H1 (cell line): ENCODE results near the gene CFAP206. TPM values are rescaled to one million over a fixed set of nuclear protein-coding genes. Genes with fewer than 3 reads are reported as not detected.

ENCODE experiments used
- CTCF ChIA-PET: fragments of 300-600 bp; sonication (Branson Sonifier 250); formaldehyde crosslinking; loops from one replicate; lab custom pipeline; 2021; ENCODE audit not compliant: partially characterized antibody; lab: Charles Lee
- POLR2A ChIA-PET: fragments of 300-600 bp; sonication (Branson Sonifier 250); formaldehyde crosslinking; loops from one replicate; lab custom pipeline; 2021; ENCODE audit warnings: inconsistent platforms; ENCODE audit not compliant: partially characterized antibody; lab: Charles Lee
- DNase-seq, 2 experiments: peaks; one replicate each; pipeline versions ENCODE4 v3.0.0 to v3.0.0-alpha.2; 2010 to 2022; ENCODE audit warnings: low spot score in 2 of 2, low read depth in 1 of 2, mixed read lengths in 1 of 2
- FAIRE-seq: peaks from 2 replicates; lab custom pipeline; 2011; peaks lifted over from hg19 to GRCh38; lab: Jason Lieb, UNC
- H2AFZ ChIP-seq: 2 replicates; pipeline ENCODE4 v1.8.1; 2012; ENCODE audit warnings: low read length, inconsistent platforms
- H2AK5ac ChIP-seq: 2 replicates; pipeline ENCODE4 v1.6.1; 2013; ENCODE audit warnings: low read depth, low read length
- H2BK120ac ChIP-seq: replicated peaks from 2 replicates; pipeline ENCODE3; 2013; ENCODE audit warnings: low read depth, low read length, inconsistent platforms
- H2BK12ac ChIP-seq: 2 replicates; pipeline ENCODE4 v1.6.1; 2013; ENCODE audit warnings: low read depth, low read length
- H2BK15ac ChIP-seq: 2 replicates; pipeline ENCODE4 v1.6.1; 2013; ENCODE audit warnings: low read length
- H2BK20ac ChIP-seq: 2 replicates; pipeline ENCODE4 v1.6.1; 2013; ENCODE audit warnings: low read length
- H2BK5ac ChIP-seq: 2 replicates; pipeline ENCODE4 v1.6.1; 2013; ENCODE audit warnings: low read depth, low read length
- H3K14ac ChIP-seq: 2 replicates; pipeline ENCODE4 v1.6.1; 2013; ENCODE audit warnings: inconsistent platforms; ENCODE audit not compliant: insufficient read length
- H3K18ac ChIP-seq: 2 replicates; pipeline ENCODE4 v1.6.1; 2013; ENCODE audit warnings: low read length; ENCODE audit errors: extremely low read depth
- H3K23ac ChIP-seq: 2 replicates; pipeline ENCODE4 v1.6.1; 2013; ENCODE audit warnings: inconsistent platforms; ENCODE audit not compliant: insufficient read length
- H3K23me2 ChIP-seq: 2 replicates; pipeline ENCODE4 v1.6.1; 2013; ENCODE audit warnings: low read depth, low read length
- H3K27ac ChIP-seq: 2 replicates; pipeline ENCODE4 v1.6.1; 2011; ENCODE audit warnings: low read depth, low read length, inconsistent platforms
- H3K27me3 ChIP-seq, 4 experiments: replicated peaks in 1 of 4; 1 replicate in 1 of 4; 2 replicates in 3 of 4; pipeline versions ENCODE4 v1.6.1 to v1.8.1; 2011 to 2013; ENCODE audit warnings: low read length in 3 of 4, mild to moderate bottlenecking in 3 of 4, inconsistent platforms in 2 of 4, mixed read lengths in 2 of 4, moderate library complexity in 1 of 4; ENCODE audit not compliant: control insufficient read depth in 3 of 4, insufficient read depth in 3 of 4; ENCODE audit errors: extremely low read depth in 1 of 4
- H3K36me3 ChIP-seq, 4 experiments: 2 replicates each; pipeline versions ENCODE4 v1.6.1 to v1.8.1; 2011 to 2013; ENCODE audit warnings: mild to moderate bottlenecking in 4 of 4, low read length in 3 of 4, moderate library complexity in 2 of 4, control low read depth in 1 of 4, inconsistent platforms in 1 of 4; ENCODE audit not compliant: insufficient read depth in 4 of 4, control insufficient read depth in 2 of 4
- H3K4ac ChIP-seq: replicated peaks from 2 replicates; pipeline ENCODE3; 2013; ENCODE audit warnings: low read length, low read depth, mixed read lengths, inconsistent platforms; ENCODE audit not compliant: insufficient read length
- H3K4me1 ChIP-seq, 4 experiments: replicated peaks in 1 of 4; 1 replicate in 1 of 4; 2 replicates in 3 of 4; pipeline versions ENCODE4 v1.6.1 to v1.8.1; 2011 to 2013; ENCODE audit warnings: low read length in 3 of 4, inconsistent platforms in 2 of 4, mixed read lengths in 1 of 4; ENCODE audit not compliant: insufficient read depth in 4 of 4, control insufficient read depth in 3 of 4
- H3K4me2 ChIP-seq, 2 experiments: 2 replicates each; pipeline versions ENCODE4 v1.6.1 to v1.8.1; 2011 to 2013; ENCODE audit warnings: low read depth in 2 of 2, low read length in 2 of 2, control low read depth in 1 of 2, inconsistent platforms in 1 of 2, mild to moderate bottlenecking in 1 of 2; ENCODE audit not compliant: insufficient read depth in 1 of 2
- H3K4me3 ChIP-seq, 4 experiments: fragments of 200-600, 300-600 bp in 1 of 4; sonication (generic), shearing (Covaris generic), sonication (Bioruptor Twin) in 1 of 4; 2 replicates each; pipeline versions ENCODE4 v1.5.1 to v1.8.1; 2011 to 2016; ENCODE audit warnings: low read length in 4 of 4, low read depth in 3 of 4, control low read depth in 2 of 4, inconsistent platforms in 2 of 4, mild to moderate bottlenecking in 2 of 4, mixed read lengths in 1 of 4, moderate library complexity in 1 of 4; ENCODE audit not compliant: insufficient read depth in 2 of 4; ENCODE audit errors: extremely low read depth in 1 of 4
- H3K56ac ChIP-seq: replicated peaks from 2 replicates; pipeline ENCODE3; 2013; ENCODE audit warnings: low read depth, mild to moderate bottlenecking, mixed read lengths, low read length, inconsistent platforms; ENCODE audit not compliant: insufficient read length
- H3K79me1 ChIP-seq: 2 replicates; pipeline ENCODE4 v1.6.1; 2013; ENCODE audit warnings: low read depth, low read length, control low read depth
- H3K79me2 ChIP-seq, 2 experiments: 2 replicates each; pipeline versions ENCODE4 v1.6.1 to v1.8.1; 2012 to 2013; ENCODE audit warnings: low read length in 2 of 2, mild to moderate bottlenecking in 2 of 2, inconsistent platforms in 1 of 2; ENCODE audit not compliant: insufficient read depth in 2 of 2, control insufficient read depth in 1 of 2
- H3K9ac ChIP-seq, 4 experiments: replicated peaks in 1 of 4; 1 replicate in 1 of 4; 2 replicates in 3 of 4; pipeline versions ENCODE4 v1.6.1 to v1.8.1; 2011 to 2013; ENCODE audit warnings: low read depth in 3 of 4, low read length in 3 of 4, control low read depth in 2 of 4, mild to moderate bottlenecking in 2 of 4, moderate library complexity in 2 of 4, inconsistent platforms in 1 of 4; ENCODE audit errors: extremely low read depth in 1 of 4
- H3K9me3 ChIP-seq, 2 experiments: 2 replicates each; pipeline versions ENCODE4 v1.6.1 to v1.8.1; 2012 to 2013; ENCODE audit warnings: mild to moderate bottlenecking in 2 of 2, moderate library complexity in 2 of 2, control low read depth in 1 of 2, inconsistent platforms in 1 of 2, low read depth in 1 of 2, low read length in 1 of 2, mixed read lengths in 1 of 2; ENCODE audit not compliant: insufficient read depth in 2 of 2
- H4K20me1 ChIP-seq, 2 experiments: replicated peaks in 1 of 2; 2 replicates each; pipeline versions ENCODE3 to v1.8.1; 2011 to 2013; ENCODE audit warnings: inconsistent platforms in 2 of 2, low read length in 2 of 2, mild to moderate bottlenecking in 1 of 2; ENCODE audit not compliant: insufficient read depth in 2 of 2, control insufficient read depth in 1 of 2
- H4K5ac ChIP-seq: 2 replicates; pipeline ENCODE4 v1.6.1; 2013; ENCODE audit warnings: low read length, low read depth, mixed read lengths, inconsistent platforms; ENCODE audit not compliant: insufficient read length
- H4K8ac ChIP-seq: 2 replicates; pipeline ENCODE4 v1.8.0; 2013; ENCODE audit warnings: mild to moderate bottlenecking, moderate library complexity, low read length, inconsistent platforms; ENCODE audit not compliant: insufficient read depth; ENCODE audit errors: extremely low read depth
- H4K91ac ChIP-seq: replicated peaks from 2 replicates; pipeline ENCODE3; 2013; ENCODE audit warnings: low read length, mixed read lengths, inconsistent platforms; ENCODE audit not compliant: insufficient read length
- CBX5 ChIP-seq: fragments of 300-800, 300-1000 bp; sonication (generic); IDR thresholded peaks from 2 replicates; pipeline ENCODE4 v1.7.1; 2016; ENCODE audit warnings: antibody characterized with exemption, low read length, low read depth
- WGBS, 2 experiments: shearing (Covaris generic) in 1 of 2; methylation state at CpG; one replicate each; pipeline versions ENCODE4 v1.1.6 to v1.1.7; 2013 to 2015; ENCODE audit warnings: low lambda C conversion rate in 2 of 2, mixed read lengths in 2 of 2, inconsistent platforms in 1 of 2, low coverage in 1 of 2, missing lambda C conversion rate in 1 of 2; ENCODE audit not compliant: insufficient replicate concordance in 2 of 2, insufficient coverage in 1 of 2, insufficient read length in 1 of 2; ENCODE audit errors: extremely low coverage in 1 of 2, missing lambda C conversion rate in 1 of 2; 5-methylcytosine and 5-hydroxymethylcytosine counted together
- polyA plus RNA-seq, 7 experiments: library from polyadenylated mRNA; depleted of rRNA in 3 of 7; stranded (reverse) in 5 of 7; unstranded in 2 of 7; fragments of >200 nt in 5 of 7; fragments of 200-250 nt in 2 of 7; gene quantifications; 1 replicate in 5 of 7; 2 replicates in 1 of 7; 4 replicates in 1 of 7; pipeline versions ENCODE4 v1.2.1 to v1.2.3, GENCODE V29; 2011 to 2013; ENCODE audit warnings: missing spikeins in 2 of 7, mixed read lengths in 2 of 7
- total RNA-seq: library from RNA; stranded (reverse); fragmentation: NEBNext Ultra II Directional; extraction: Animal tissue kit (Norgen Biotek cat#: 25700); gene quantifications from 2 replicates; pipeline ENCODE4 v1.2.1, GENCODE V29; 2021

CFAP206 gene
- total and polyA plus RNA-seq, 2 of the 8 experiments (the other 6 are each of a cell fraction or from before 2014, with no cell fraction given): not detected

GRCh38 chr6:87364602-87365252 lies 43.0 kb upstream of the CFAP206 start:
- no peak overlapping the region for H3K4me3 ChIP-seq
- no peak for DNase-seq
- no peaks in the 10 kb centered on the region for H3K4me1 ChIP-seq
- no peak overlapping the region for H2AK5ac ChIP-seq
- H3K9me3 ChIP-seq: peaks cover 19 to 22% of the 10 kb centered on the region in 2 experiments; a peak in 3 of 4 replicates
- no peak overlapping the region for H2BK20ac ChIP-seq
- no peak overlapping the region for H3K27ac ChIP-seq
- no peak overlapping the region for H4K91ac ChIP-seq
- no peak overlapping the region for H2BK5ac ChIP-seq
- H3K79me2 ChIP-seq: no peaks in the 10 kb centered on the region
- no peak overlapping the region for H3K4me2 ChIP-seq
- no peak for FAIRE-seq
- no peak overlapping the region for H4K5ac ChIP-seq
- no peaks in the 10 kb centered on the region for H3K23me2 ChIP-seq
- no peak overlapping the region for H3K23ac ChIP-seq
- no peak overlapping the region for H3K56ac ChIP-seq
- H2BK12ac ChIP-seq: no peak overlapping the region
- H2AFZ ChIP-seq: no peak overlapping the region
- no peak for TF ChIP-seq CBX5
- no peak overlapping the region for H2BK120ac ChIP-seq
- no peak overlapping the region for H4K8ac ChIP-seq
- H3K79me1 ChIP-seq: no peaks in the 10 kb centered on the region
- no peak overlapping the region for H3K18ac ChIP-seq
- WGBS, 2 experiments: 87% methylated on average over 5 of the region's 5 CpGs; no CpG with 5 or more reads in 1 of the 2 experiments
- CTCF ChIA-PET: interaction anchor here (0.7 to 1.5 kb wide), 4 partner anchors 26 to 80 kb away, joined by 3 to 6 read pairs (median 4); no protein-coding TSS in a partner anchor
- H3K36me3 ChIP-seq: no peaks in the 10 kb centered on the region
- POLR2A ChIA-PET: interaction anchor here (0.7 kb wide), 1 partner anchor 216 kb away, joined by 4 read pairs; no protein-coding TSS in a partner anchor
- H4K20me1 ChIP-seq: no peaks in the 10 kb centered on the region
- no peak overlapping the region for H3K14ac ChIP-seq
- H3K9ac ChIP-seq: no peak overlapping the region
- no peak overlapping the region for H2BK15ac ChIP-seq
- H3K27me3 ChIP-seq: no peaks in the 10 kb centered on the region
- no peak overlapping the region for H3K4ac ChIP-seq
